NCI-H2227 treated with DMSO at 0.1 percent for 48 hours (cell line): ENCODE data around the gene IQGAP2.
"Not testable (repeated sequence)": the region's sequence is repeated elsewhere in the genome, so short reads cannot be mapped to it uniquely, and the experiment has no call there.

Experiments
- DNase-seq: peaks from one replicate; lab custom pipeline; 2025; lab: John Stamatoyannopoulos, UW

IQGAP2 gene

DNA sequence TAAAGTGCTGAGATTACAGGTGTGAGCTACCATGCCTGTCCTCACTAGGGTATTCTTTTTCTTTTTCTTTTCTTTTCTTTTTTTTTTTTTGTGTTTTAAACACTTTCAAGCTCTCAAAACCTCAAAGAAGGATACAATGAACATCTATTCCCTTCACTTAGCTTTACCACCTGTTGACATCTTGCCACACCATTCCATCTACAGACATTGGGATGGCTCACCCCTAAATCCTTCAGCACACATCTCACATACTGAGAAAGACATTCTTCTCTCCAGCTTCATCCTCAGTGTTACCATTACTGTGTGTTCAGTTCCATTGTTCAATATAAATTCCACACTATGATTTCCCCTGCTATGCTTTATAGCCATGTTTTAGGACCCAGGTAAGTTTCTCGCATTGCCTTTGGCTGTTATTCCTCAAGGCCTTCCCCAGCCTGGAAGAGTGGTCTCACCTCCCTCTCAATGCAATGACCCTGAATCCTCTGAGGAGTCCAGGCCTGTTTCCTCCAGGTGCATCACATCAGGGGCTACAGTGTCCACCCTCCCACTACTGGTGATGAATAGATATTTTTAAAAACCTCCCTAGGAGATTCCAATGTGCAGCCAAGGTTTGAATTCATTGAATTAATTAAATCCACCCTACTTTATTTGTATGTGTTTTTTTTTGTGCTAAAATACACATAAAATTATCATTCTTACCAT, 16.7 kb downstream of the IQGAP2 start:
- no peak for DNase-seq

DNA sequence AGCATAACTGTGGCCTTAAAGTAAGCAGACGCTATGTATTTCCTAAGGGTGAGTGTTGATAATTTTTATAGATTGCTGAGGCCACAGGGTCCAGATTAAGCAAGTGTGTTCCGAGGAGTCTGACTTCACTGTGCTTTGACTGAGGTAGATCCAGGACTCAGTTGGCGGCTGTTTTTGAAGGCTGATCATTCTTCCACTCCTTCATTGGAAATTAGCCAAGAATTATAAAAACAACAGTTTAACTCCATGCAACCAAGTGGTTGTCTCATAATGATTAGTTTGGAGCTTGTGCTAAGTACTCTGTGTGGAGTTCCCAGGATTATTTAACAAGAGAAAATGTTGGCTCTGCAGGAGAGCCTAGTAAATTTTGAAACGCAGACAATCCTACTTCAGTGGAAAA, 19.1 kb downstream of the IQGAP2 start:
- DNase-seq: no peak

DNA sequence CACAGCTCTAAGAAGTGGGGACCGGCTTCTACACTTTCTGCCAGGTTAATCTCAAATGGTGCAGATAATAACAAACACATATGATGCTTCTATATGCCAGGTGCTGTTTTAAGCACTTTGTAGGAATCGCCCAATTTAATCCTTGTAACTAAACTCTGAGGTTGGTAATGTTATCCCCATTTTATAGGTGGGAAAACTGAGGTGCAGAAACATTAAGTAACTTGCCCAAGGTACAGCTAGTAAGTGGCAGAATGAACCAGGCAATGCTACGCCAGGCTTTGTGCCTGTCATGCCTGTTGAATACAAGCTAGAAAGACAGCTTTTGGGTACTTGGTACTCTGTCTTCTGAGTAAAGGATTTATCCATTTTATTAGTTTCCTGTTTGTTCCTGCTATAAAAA, 19.7 kb downstream of the IQGAP2 start:
- DNase-seq: no peak

DNA sequence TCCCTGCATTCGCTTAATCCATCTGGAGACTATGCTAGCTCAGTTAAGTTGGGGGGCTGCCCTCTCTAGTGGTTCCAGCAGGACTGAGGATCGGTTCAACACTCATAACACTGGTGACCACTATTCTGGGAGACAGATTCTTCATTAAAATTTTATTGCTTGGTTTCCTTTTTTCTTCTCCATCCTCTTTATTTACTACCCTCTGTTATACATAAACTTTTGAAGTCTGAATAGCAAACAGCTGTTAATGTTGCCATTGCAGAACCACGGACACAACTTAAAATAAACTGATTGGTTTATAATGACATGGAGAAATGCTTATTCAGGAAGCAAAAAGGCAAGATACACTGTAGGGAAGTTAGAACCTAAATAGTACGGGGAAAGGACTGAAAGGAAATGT, 22.1 kb downstream of the IQGAP2 start:
- DNase-seq: no peak

DNA sequence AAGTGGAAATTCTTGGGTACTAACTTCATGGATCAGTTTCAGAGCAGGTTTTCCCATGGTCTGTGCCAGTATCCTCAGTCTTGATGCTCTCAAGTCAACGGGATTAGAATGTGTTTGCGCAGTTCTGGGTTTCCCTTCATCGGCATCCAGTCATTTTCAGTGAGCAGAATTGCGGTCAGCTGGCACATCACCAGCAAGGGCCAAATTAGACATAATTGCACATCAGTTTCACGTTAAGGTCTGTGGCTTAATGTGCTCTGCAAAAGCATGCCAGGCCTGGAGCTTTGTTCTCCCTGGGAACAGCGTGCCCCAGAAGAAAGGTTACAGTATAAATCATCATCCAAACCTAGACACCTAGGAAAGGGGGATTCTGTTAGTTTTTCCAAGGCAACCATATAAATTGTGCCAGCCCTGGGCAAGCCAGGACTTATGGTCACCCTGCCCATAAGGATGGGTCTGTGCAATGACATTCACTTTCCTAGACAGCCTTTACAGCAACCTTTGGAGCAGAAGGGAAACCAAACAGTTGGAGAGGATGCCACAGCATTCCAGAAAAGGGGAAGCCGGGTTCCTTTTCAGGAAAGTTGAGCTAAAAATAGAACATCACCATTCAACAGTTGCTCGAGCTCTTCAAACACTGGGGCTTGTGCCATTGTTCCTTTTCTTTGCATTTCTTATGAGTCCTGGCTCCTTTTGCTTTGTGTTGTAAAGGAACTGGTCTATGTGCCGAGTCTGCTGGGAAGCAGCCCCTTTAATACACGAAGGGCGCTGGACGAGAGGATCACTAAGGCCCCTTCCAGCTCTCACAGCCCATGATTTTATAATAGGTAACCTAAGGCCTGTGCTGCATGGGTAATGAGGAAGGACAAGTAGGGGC, 23.1 kb downstream of the IQGAP2 start:
- DNase-seq: no peak

DNA sequence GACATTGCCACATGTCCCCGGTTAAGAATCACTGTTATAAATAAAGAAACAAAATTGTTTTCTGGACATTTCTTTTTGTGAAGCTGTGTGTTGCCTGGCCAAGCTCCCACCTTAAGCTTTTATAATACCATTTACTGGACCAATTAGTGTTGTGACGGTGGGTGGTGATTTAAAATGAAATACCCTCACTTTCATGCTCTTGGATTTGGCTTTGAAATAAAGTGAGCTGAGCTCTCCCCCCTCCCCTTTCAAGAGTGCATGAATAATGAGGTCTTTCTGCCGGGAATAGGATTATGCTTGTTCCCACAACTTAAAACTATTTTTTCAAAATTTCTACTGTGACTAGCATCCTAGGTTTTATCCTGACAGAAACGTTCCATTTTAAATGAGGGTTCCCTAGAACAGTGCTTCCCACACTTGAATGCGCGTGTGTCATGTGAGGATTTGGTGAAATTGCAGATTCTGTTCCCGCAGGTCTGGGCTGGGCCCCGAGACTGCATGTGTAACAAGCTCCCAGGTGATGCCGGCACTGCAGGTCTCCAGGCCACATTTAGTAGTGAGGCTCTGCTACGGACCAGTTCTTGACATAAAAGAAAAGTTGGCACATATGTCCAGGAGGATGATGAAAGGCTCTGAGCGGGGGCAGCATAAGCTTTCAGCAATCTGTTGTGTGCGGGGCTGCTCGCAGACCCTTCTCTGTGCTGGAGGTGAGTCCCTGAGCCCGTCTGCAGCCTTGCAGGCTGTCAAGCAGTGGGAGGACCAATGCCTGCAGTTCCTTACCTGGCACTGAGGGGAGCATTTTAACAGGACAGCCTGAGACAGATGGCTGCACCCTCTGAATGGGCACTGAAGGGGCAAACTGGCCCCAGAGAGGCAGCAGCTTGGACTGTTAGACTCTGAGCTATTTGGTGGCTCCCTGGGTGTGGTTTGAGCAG, 24.4 kb downstream of the IQGAP2 start:
- DNase-seq: no peak

DNA sequence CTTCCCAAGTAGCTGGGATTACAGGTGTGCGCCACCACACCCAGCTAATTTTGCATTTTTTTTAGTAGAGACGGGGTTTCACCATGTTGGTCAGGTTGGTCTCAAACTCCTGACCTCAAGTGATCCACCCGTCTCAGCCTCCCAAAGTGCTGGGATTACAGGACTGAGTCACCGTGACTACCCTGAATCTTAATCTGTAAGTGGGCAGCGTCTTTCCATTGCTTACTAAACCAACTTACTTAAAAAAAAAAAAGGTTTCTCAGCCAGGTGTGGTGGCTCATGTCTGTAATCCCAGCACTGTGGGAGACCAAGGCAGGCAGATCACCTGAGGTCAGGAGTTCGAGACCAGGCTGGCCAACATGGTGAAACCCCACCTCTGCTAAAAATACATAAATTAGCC, 25.5 kb downstream of the IQGAP2 start:
- not testable (repeated sequence) for DNase-seq

DNA sequence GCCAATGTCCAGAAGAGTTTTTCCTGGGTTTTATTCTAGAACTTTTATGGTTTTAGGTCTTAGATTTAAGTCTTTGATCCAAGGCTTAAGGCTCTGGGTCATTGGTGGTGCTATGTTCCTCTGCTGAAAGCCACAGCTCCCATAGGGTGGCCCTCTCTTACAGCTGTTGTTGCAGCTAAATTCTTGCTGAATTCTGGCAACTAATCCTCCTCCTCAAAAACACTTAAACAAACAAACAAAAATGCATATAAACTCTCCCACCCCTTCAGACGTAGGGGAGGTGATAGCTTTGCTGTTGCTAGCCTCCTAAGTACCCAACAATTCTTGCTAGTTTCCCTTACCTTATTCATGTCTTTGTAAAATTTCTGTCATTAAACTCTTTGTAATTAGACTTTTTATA, 30.2 kb downstream of the IQGAP2 start:
- no peak for DNase-seq

DNA sequence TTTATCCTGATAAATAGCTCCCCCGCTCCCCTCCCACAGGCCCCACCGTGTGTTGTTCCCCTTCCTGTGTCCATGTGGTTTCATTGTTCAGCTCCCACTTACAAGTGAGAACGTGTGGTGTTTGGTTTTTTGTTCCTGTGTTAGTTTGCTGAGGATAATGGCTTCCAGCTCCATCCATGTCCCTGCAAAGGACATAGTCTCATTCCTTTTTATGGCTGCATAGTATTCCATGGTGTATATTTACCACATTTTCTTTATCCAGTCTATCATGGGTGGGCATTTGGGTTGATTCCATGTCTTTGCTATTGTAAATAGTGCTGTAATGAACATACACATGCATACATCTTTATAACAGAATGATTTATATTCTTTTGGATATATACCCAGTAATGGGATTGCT, 34.4 kb downstream of the IQGAP2 start:
- not testable (repeated sequence) for DNase-seq

DNA sequence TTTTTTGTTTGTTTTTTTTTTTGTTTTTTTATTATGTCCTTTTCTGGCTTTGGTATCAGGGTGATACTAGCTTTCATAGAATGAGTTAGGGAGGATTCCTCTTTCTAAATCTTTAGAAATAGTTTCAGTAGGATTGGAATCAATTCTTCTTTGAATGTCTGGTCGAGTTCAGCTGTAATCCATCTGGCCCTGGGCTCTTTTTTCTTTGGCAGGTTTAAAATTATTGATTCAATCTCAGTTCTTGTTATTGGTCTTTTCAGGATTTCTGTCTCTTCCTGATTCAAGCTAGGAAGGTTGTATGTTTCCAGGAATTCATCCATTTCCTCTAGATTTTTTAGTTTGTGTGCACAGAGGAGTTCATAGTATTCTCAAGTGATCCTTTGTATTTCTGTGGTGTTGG, 34.9 kb downstream of the IQGAP2 start:
- no peak for DNase-seq

DNA sequence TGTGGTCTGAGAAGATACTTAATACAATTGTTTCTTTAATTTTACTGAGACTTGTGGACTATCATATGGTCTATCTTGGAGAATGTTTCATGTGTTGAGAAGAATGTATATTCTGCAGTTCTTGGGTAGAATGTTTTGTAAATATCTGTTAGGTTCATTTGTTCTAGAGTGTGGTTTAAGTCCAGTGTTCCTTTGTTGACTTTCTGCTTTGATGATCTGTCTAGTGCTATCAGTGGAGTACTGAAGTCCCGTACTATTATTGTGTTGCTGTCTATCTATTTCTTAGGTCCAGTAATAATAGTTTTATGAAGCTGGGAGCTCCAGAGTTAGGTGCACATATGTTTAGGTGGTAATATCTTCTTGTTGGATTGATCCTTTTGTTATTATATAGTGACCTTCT, 36.1 kb downstream of the IQGAP2 start:
- DNase-seq: no peak

DNA sequence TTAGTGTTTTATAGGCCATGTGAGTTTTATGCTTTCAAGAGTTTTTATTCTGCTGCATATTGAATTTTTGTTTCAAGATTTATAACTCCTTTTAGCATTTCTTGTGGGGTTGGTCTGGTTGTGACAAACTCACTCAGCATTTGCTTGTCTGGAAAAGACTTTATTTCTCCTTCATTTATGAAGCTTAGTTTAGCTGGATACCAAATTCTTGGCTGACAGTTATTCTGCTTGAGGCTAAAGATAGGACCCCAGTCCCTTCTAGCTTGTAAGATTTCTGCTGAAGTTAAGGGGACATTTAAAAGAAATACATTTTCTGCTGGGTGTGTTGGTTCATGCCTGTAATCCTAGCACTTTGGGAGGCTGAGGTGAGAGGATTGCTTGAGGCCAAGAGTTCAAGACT, 36.8 kb downstream of the IQGAP2 start:
- DNase-seq: no peak

DNA sequence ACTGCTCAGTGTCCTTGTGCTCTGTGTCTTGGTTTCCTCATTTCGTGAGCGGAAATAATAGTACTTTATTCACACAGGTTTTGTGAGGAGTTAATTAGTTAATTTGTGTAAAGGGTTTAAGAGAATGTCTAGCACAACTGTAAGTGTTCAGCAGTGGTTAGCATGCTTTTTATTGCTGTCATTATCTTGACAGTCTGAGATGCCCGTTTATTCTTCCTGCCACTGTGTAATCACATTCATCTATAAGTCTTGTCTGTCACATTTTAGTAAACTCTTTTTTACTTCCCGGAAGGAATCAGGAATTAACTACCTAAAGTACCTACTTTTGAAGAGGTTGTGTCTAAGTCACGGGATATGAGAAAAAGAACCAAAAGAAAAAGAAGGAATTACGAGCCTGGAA, 38.0 kb downstream of the IQGAP2 start:
- no peak for DNase-seq

DNA sequence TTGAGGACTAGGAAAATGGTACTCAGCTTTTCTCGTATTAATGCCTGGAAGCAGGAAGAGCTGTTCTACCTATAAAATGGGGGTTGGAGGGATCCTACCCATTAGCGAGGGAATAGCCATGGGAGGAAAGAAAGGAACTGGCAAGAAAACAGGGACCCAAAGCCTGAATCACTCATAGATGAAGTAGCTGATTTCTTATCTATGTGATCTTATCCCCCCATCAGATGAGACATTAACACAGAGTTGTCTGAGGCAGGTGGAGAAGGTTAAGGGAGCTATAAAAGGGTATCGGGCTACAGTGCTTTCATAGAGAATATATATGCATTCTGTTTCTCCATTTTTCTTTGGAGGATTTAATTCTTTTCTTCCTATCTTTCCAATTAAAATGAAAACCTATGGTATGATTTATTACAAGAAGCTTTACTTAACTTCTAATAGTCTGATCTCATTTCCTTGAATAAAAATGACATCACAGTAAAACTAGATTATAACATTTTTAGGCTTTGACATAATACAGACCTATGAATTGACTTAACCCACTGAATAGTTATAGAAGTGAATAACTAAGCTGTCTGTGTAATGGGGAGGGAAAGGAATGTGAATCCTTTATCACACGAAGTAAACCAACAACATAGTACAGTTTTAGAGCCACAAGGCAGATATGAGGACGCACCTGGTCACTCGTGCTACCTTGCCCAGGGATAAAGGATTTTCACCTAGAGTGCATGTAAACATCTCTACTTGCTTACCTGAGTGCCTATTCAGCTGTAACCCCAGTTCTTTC, 39.0 kb downstream of the IQGAP2 start:
- no peak for DNase-seq

DNA sequence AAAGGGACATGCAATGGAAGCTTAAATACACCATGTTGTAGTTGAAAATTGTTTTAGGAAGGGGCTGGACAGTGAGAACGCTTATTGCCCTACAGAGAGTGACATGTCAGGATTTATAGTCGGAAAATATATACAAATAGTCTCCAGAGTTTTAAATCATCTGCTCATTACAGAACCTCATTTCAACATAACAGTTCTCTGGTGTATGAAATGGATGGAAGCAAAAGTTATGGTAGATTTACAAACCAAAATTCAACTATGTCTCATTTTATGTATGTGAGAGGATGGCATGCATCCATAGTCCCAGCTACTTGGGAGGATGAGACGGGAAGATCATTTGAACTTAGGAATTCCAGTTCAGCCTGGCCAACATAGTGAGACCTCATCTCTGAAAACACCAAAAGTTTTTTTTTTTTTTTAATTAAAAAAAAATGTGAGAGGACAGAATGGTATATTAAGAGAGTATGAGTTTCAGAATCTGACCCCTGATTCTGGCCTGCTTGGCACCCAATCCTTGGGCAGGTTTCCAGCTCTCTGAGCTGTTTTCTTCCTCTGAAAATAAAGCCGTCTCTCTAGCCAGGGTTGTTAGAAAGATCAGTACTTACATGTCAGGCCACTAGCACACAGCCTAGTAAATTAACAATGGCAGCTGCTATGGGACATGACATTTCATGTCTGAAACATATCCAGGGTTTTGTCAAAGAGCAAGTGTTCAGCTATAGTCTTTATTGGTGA, 40.1 kb downstream of the IQGAP2 start:
- no peak for DNase-seq

DNA sequence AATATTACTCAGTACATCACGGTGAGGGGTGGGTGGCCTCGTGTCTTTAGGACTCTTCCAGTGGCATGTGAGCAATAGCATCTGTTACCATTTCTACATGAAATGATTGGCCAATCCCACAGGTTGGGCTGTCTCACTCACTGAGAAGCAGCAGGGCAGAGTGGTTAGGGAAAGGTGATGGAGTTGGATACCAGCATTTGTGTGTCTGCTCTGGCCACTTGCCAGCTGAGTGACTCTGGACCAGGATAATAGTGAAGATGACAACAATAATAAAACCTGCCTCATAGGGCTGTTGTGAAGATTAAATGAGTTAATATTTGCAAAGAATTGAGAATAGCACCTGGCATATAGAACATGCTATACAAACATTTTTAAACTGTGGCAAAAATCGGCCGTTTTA, 42.0 kb downstream of the IQGAP2 start:
- no peak for DNase-seq

DNA sequence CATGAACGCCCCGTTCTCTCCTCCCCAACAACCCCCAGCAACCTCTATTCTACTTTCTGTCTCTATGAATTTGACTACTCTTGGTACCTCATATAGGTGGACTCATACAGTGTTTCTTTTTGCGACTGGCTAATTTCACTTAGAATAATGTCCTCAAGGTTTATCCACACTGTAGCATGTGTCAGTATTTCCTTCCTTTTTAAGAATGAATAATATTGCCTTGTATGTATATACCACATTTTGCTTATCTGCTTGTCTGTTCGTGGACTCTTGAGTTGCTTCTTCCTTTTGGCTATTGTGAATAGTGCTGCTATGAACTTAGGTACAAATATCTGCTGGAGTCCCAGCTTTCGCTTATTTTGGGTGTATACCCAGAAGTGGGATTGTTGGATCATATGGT, 42.7 kb downstream of the IQGAP2 start:
- DNase-seq: no peak

DNA sequence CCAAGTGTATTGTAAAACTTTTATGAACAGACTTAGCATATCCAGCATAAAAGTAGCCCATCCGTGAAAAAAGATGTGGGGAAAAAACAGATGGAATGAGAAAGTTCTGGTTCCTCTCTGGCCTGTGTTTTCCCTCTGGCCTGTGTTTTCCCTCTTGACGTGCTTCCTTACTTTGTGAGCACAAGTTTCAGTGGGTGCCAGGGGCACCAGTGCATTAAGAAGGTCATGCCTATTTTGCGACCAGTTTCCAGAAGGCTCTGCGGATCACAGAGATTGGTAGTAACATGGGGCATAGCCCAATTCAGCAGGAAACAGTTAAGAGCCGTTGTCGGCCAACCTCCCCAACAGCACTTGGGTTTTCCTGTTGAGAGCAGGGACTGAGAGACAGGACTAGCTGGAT, 43.7 kb downstream of the IQGAP2 start:
- DNase-seq: no peak

DNA sequence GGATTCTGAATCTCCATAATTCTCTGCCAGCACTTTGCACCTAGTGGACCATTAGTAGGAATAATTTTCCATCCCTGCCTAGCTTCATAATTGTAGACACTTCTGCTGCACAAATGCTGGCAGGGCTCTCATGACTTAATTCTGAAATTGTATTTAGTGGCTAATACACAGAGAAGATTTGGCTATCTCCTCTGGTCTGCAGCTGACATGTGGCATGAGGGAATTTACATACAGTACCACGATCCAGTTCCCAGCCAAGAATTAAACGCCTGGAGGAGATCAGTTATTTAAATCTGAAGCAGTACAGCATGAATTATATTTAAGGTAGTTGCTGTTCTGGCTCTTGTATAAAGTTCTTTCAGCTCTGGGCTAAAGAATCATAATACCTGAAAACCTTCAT, 46.5 kb downstream of the IQGAP2 start:
- no peak for DNase-seq

DNA sequence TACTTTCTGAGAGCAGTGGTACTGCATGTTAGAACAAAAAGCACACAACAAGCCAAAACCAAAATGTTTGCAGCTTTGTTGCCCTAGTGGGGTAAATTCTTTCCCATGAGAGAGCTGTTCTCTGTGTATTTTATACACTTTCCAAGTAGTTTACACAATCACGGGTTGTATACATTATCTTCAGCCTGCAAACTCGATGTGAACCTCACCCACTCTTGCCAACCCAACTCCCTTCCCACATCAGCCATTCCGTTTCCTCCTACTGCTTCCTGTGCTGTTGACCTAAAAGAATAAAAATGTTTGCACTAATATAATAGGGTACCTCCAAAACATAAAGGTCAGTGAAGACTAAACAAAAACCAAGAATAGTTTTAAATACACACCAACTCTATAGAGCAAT, 47.0 kb downstream of the IQGAP2 start:
- no peak for DNase-seq
